ENCODE data around the gene RAG1. TPM values are rescaled to one million over a fixed set of nuclear protein-coding genes. Genes with fewer than 3 reads are reported as not detected.
A peak's percentile ranks its signal among the peaks of the same experiment; 100 is the strongest.

Gene RAG1
- polyA plus RNA-seq, 2 of the 4 experiments (the other 2 are of a cell fraction), result 0.18 to 0.43 TPM

DNA sequence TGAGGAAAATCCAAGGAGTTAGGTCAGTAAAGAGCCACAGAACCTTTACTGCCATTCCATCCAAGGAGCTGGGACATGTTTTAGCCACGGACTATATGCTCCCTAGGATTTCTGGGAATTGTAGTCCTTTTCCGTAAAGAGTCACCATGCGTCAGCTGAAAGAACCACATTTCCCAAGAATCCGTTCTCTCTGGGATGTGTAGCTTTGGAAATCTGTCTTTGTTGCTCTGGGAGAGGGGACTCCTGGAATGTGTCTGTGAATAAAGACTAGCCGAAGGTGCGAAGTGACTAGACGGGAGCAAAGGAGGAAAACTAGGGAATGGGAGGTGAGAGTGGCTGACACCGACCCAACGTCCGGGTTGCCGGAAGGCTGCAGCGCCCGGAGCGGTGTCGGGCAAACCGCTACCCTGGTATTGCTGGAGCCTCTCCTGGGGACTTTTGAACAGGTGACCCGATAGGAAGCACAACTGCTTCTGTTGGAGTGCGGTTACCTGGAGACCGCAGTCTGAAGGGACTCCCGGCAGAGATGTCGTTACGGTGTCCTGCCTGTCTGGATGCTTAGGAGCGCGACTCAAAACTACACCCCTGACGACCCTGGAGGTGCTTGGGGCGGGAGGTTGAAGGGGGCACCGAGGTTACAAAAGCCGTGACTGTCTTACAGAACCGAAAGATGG lies 26.6 kb downstream of the RAG1 start, which contains the start of gene IFTAP (continued):
- TF ChIP-seq MAZ (IDR thresholded peaks at IDR 0.05; ENCODE audit: borderline replicate concordance, low read depth, low read length), result no peak
- TF ChIP-seq CEBPB (IDR thresholded peaks at IDR 0.05), result peak in 1 of 2 experiments; percentile 14; a peak in 1 of 4 replicates
- no peak for TF ChIP-seq FOSL2 (IDR thresholded peaks at IDR 0.05)
- peak; percentile 57 for TF ChIP-seq FOSL2 (CRISPR knock-in tag; IDR thresholded peaks at IDR 0.05)
- no peak for TF ChIP-seq HDAC2 (IDR thresholded peaks at IDR 0.05)
- TF ChIP-seq SREBF2 (IDR thresholded peaks at IDR 0.05), result no peak
- TF ChIP-seq, protein P1, sequence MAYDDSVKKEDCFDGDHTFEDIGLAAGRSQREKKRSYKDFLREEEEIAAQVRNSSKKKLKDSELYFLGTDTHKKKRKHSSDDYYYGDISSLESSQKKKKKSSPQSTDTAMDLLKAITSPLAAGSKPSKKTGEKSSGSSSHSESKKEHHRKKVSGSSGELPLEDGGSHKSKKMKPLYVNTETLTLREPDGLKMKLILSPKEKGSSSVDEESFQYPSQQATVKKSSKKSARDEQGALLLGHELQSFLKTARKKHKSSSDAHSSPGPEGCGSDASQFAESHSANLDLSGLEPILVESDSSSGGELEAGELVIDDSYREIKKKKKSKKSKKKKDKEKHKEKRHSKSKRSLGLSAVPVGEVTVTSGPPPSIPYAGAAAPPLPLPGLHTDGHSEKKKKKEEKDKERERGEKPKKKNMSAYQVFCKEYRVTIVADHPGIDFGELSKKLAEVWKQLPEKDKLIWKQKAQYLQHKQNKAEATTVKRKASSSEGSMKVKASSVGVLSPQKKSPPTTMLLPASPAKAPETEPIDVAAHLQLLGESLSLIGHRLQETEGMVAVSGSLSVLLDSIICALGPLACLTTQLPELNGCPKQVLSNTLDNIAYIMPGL (CRISPR knock-in tag; IDR thresholded peaks at IDR 0.05; ENCODE audit: borderline replicate concordance), result no peak
- TF ChIP-seq CBX8 (IDR thresholded peaks at IDR 0.05), result no peak
- TF ChIP-seq, protein P2, sequence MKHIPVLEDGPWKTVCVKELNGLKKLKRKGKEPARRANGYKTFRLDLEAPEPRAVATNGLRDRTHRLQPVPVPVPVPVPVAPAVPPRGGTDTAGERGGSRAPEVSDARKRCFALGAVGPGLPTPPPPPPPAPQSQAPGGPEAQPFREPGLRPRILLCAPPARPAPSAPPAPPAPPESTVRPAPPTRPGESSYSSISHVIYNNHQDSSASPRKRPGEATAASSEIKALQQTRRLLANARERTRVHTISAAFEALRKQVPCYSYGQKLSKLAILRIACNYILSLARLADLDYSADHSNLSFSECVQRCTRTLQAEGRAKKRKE (CRISPR knock-in tag; IDR thresholded peaks at IDR 0.05; ENCODE audit: low read depth), result peak; percentile 50; the same call in 1 of the 2 replicates
- no peak for TF ChIP-seq NPAS2 (CRISPR knock-in tag; IDR thresholded peaks at IDR 0.05; ENCODE audit: borderline replicate concordance)
- TF ChIP-seq FOXS1 (CRISPR knock-in tag; IDR thresholded peaks at IDR 0.05), result peak; percentile 54; the same call in 1 of the 2 replicates
- TF ChIP-seq KDM5A (IDR thresholded peaks at IDR 0.05), result 0 out of 2 replicates have a peak, but pooled peaks have one; percentile 50
- TF ChIP-seq CHD4 (IDR thresholded peaks at IDR 0.05; ENCODE audit: borderline replicate concordance), result no peak
- no peak for TF ChIP-seq EHF (CRISPR knock-in tag; IDR thresholded peaks at IDR 0.05)
- TF ChIP-seq TFCP2L1 (CRISPR knock-in tag; IDR thresholded peaks at IDR 0.05), result no peak
- no peak for TF ChIP-seq FOSB (CRISPR knock-in tag; IDR thresholded peaks at IDR 0.05)
- no peak for TF ChIP-seq EHMT2 (IDR thresholded peaks at IDR 0.05; ENCODE audit: low read depth)
- TF ChIP-seq, protein P3, sequence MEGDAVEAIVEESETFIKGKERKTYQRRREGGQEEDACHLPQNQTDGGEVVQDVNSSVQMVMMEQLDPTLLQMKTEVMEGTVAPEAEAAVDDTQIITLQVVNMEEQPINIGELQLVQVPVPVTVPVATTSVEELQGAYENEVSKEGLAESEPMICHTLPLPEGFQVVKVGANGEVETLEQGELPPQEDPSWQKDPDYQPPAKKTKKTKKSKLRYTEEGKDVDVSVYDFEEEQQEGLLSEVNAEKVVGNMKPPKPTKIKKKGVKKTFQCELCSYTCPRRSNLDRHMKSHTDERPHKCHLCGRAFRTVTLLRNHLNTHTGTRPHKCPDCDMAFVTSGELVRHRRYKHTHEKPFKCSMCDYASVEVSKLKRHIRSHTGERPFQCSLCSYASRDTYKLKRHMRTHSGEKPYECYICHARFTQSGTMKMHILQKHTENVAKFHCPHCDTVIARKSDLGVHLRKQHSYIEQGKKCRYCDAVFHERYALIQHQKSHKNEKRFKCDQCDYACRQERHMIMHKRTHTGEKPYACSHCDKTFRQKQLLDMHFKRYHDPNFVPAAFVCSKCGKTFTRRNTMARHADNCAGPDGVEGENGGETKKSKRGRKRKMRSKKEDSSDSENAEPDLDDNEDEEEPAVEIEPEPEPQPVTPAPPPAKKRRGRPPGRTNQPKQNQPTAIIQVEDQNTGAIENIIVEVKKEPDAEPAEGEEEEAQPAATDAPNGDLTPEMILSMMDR (IDR thresholded peaks at IDR 0.05), result no peak
- TF ChIP-seq, protein P4, sequence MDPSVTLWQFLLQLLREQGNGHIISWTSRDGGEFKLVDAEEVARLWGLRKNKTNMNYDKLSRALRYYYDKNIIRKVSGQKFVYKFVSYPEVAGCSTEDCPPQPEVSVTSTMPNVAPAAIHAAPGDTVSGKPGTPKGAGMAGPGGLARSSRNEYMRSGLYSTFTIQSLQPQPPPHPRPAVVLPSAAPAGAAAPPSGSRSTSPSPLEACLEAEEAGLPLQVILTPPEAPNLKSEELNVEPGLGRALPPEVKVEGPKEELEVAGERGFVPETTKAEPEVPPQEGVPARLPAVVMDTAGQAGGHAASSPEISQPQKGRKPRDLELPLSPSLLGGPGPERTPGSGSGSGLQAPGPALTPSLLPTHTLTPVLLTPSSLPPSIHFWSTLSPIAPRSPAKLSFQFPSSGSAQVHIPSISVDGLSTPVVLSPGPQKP (IDR thresholded peaks at IDR 0.05; ENCODE audit: low read depth, low read length), result no peak
- TF ChIP-seq, protein P5, sequence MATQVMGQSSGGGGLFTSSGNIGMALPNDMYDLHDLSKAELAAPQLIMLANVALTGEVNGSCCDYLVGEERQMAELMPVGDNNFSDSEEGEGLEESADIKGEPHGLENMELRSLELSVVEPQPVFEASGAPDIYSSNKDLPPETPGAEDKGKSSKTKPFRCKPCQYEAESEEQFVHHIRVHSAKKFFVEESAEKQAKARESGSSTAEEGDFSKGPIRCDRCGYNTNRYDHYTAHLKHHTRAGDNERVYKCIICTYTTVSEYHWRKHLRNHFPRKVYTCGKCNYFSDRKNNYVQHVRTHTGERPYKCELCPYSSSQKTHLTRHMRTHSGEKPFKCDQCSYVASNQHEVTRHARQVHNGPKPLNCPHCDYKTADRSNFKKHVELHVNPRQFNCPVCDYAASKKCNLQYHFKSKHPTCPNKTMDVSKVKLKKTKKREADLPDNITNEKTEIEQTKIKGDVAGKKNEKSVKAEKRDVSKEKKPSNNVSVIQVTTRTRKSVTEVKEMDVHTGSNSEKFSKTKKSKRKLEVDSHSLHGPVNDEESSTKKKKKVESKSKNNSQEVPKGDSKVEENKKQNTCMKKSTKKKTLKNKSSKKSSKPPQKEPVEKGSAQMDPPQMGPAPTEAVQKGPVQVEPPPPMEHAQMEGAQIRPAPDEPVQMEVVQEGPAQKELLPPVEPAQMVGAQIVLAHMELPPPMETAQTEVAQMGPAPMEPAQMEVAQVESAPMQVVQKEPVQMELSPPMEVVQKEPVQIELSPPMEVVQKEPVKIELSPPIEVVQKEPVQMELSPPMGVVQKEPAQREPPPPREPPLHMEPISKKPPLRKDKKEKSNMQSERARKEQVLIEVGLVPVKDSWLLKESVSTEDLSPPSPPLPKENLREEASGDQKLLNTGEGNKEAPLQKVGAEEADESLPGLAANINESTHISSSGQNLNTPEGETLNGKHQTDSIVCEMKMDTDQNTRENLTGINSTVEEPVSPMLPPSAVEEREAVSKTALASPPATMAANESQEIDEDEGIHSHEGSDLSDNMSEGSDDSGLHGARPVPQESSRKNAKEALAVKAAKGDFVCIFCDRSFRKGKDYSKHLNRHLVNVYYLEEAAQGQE (IDR thresholded peaks at IDR 0.05), result no peak
- TF ChIP-seq EP300 (IDR thresholded peaks at IDR 0.05), result no peak
- TF ChIP-seq ZFP36 (IDR thresholded peaks at IDR 0.05; ENCODE audit: borderline replicate concordance, partially characterized antibody), result no peak
- no peak for TF ChIP-seq RNF2 (IDR thresholded peaks at IDR 0.05; ENCODE audit: borderline replicate concordance, low read depth)
- TF ChIP-seq RAD21 (conservative IDR thresholded peaks at IDR 0.05 in 1 of 2, IDR thresholded peaks at IDR 0.05 in 1 of 2), result no peak
- TF ChIP-seq HEYL (CRISPR knock-in tag; IDR thresholded peaks at IDR 0.05), result no peak
- no peak for TF ChIP-seq GATA3 (IDR thresholded peaks at IDR 0.05; ENCODE audit: borderline replicate concordance)
- TF ChIP-seq PHF8 (IDR thresholded peaks at IDR 0.05; ENCODE audit: borderline replicate concordance, low read depth), result peak; percentile 56; the same call in 1 of the 2 replicates
- no peak for TF ChIP-seq POLR2AphosphoS2 (conservative IDR thresholded peaks at IDR 0.05; ENCODE audit: low read length)
- TF ChIP-seq MAFK (IDR thresholded peaks at IDR 0.05; ENCODE audit: partially characterized antibody), result peak; percentile 45
- TF ChIP-seq RFX5 (IDR thresholded peaks at IDR 0.05), result 0 out of 2 replicates have a peak, but pooled peaks have one; percentile 31
- no peak for TF ChIP-seq ESRRA (IDR thresholded peaks at IDR 0.05; ENCODE audit: borderline replicate concordance, low read length)
- TF ChIP-seq ZC3H11A (IDR thresholded peaks at IDR 0.05), result peak; percentile 14; the same call in 1 of the 2 replicates
- TF ChIP-seq, protein P6, sequence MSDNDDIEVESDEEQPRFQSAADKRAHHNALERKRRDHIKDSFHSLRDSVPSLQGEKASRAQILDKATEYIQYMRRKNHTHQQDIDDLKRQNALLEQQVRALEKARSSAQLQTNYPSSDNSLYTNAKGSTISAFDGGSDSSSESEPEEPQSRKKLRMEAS (IDR thresholded peaks at IDR 0.05), result peak; percentile 75
